GM23338 (cell line): ENCODE measurements around the gene BHLHA9. TPM values are rescaled to one million over a fixed set of nuclear protein-coding genes. Genes with fewer than 3 reads are reported as not detected.

Source experiments
- ATAC-seq: fragments of 200-7000 bp; cut with Tn5 transposase; 3 replicates; pipeline ENCODE4 v1.9.1; 2020
- DNase-seq: peaks from one replicate; pipeline ENCODE4 v3.0.0-alpha.2; 2015; ENCODE audit warnings: low spot score
- H2AFZ ChIP-seq: fragments of 200-600 bp; sonication (generic); 2 replicates; pipeline ENCODE4 v1.8.0; 2016; ENCODE audit warnings: antibody characterized with exemption, mild to moderate bottlenecking, moderate library complexity
- H3F3A ChIP-seq: fragments of 200-600 bp; sonication (generic); replicated peaks from 2 replicates; pipeline ENCODE4 v1.8.0; 2017; ENCODE audit warnings: antibody characterized with exemption, mixed run types, low read depth
- H3K27ac ChIP-seq: fragments of 200-600 bp; sonication (generic); 2 replicates; pipeline ENCODE4 v1.6.1; 2016; ENCODE audit warnings: low read depth
- H3K27me3 ChIP-seq: fragments of 200-600 bp; sonication (generic); 2 replicates; pipeline ENCODE4 v1.8.0; 2016; ENCODE audit warnings: mild to moderate bottlenecking, mixed run types, moderate library complexity; ENCODE audit not compliant: insufficient read depth
- H3K36me3 ChIP-seq: fragments of 200-600 bp; sonication (generic); 2 replicates; pipeline ENCODE4 v1.8.0; 2016; ENCODE audit warnings: mild to moderate bottlenecking; ENCODE audit not compliant: insufficient read depth
- H3K4me1 ChIP-seq: fragments of 200-600 bp; sonication (generic); 2 replicates; pipeline ENCODE4 v1.8.0; 2016; ENCODE audit warnings: mild to moderate bottlenecking, moderate library complexity; ENCODE audit not compliant: insufficient read depth
- H3K4me2 ChIP-seq: fragments of 200-600 bp; sonication (generic); 2 replicates; pipeline ENCODE4 v1.7.1; 2017; ENCODE audit warnings: mixed run types
- H3K4me3 ChIP-seq: fragments of 200-600 bp; sonication (generic); 2 replicates; pipeline ENCODE4 v1.6.1; 2016; ENCODE audit warnings: mixed run types
- H3K79me2 ChIP-seq: fragments of 200-600 bp; sonication (generic); replicated peaks from 2 replicates; pipeline ENCODE4 v1.8.0; 2017; ENCODE audit warnings: mild to moderate bottlenecking; ENCODE audit not compliant: insufficient read depth
- H3K9me2 ChIP-seq: fragments of 200-600 bp; sonication (generic); 2 replicates; pipeline ENCODE4 v1.8.0; 2017; ENCODE audit not compliant: insufficient read depth
- H4K20me1 ChIP-seq: fragments of 200-600 bp; sonication (generic); replicated peaks from 2 replicates; pipeline ENCODE4 v1.8.0; 2017; ENCODE audit warnings: mild to moderate bottlenecking; ENCODE audit not compliant: insufficient read depth
- H3K27ac Mint-ChIP-seq: 2 replicates; pipeline ENCODE4 v1.8.0; 2020; ENCODE audit warnings: inconsistent platforms, mild to moderate bottlenecking, moderate library complexity, mixed read lengths
- H3K27me3 Mint-ChIP-seq: 3 replicates; pipeline ENCODE4 v1.8.0; 2022; ENCODE audit warnings: low read depth, mild to moderate bottlenecking, moderate library complexity, mixed read lengths, inconsistent platforms; ENCODE audit not compliant: insufficient read depth, poor library complexity
- H3K36me3 Mint-ChIP-seq: 3 replicates; pipeline ENCODE4 v1.8.0; 2021; ENCODE audit warnings: low read depth, mild to moderate bottlenecking, inconsistent platforms, moderate library complexity, mixed read lengths
- H3K4me1 Mint-ChIP-seq: 3 replicates; pipeline ENCODE4 v1.8.0; 2020; ENCODE audit warnings: mild to moderate bottlenecking, inconsistent platforms, mixed read lengths
- H3K4me3 Mint-ChIP-seq: 3 replicates; pipeline ENCODE4 v1.8.0; 2021; ENCODE audit warnings: moderate library complexity, mild to moderate bottlenecking, inconsistent platforms, mixed read lengths
- H3K9me3 Mint-ChIP-seq: 3 replicates; pipeline ENCODE4 v1.8.0; 2020; ENCODE audit warnings: moderate library complexity, mild to moderate bottlenecking, inconsistent platforms, mixed read lengths
- EZH2phosphoT487 ChIP-seq: fragments of 200-600 bp; sonication (generic); IDR thresholded peaks from one replicate; pipeline ENCODE4 v1.8.1; 2018; ENCODE audit warnings: antibody characterized with exemption; ENCODE audit not compliant: unreplicated experiment
- POLR2AphosphoS5 ChIP-seq: IDR thresholded peaks from 2 replicates; pipeline ENCODE4 v1.6.1; 2016; ENCODE audit warnings: antibody characterized with exemption, low read depth
- polyA plus RNA-seq: library from polyadenylated mRNA; unstranded; fragments of >200 nt; fragmentation: Nextera tagmentation; extraction: Ambion mirVana; gene quantifications from 2 replicates; pipeline ENCODE4 v1.2.1, GENCODE V29; 2016
- total RNA-seq: library from RNA; depleted of rRNA; stranded (reverse); fragments of >200 nt; shearing (Covaris generic); gene quantifications from 2 replicates; pipeline ENCODE4 v1.2.3, GENCODE V29; 2014
- TF ChIP-seq, protein P1 (sequence below): fragments of 250-450 bp; sonication (Bioruptor Pico); IDR thresholded peaks from 2 replicates; pipeline ENCODE4 v1.5.0; 2020; ENCODE audit warnings: mild to moderate bottlenecking, moderate library complexity
- TF ChIP-seq, protein P2 (sequence below): IDR thresholded peaks from 2 replicates; pipeline ENCODE4 v1.6.1; 2016; ENCODE audit warnings: antibody characterized with exemption

Gene BHLHA9
- total and polyA plus RNA-seq, 2 experiments from 2014 or later = 0.39 to 2.3 TPM

DNA sequence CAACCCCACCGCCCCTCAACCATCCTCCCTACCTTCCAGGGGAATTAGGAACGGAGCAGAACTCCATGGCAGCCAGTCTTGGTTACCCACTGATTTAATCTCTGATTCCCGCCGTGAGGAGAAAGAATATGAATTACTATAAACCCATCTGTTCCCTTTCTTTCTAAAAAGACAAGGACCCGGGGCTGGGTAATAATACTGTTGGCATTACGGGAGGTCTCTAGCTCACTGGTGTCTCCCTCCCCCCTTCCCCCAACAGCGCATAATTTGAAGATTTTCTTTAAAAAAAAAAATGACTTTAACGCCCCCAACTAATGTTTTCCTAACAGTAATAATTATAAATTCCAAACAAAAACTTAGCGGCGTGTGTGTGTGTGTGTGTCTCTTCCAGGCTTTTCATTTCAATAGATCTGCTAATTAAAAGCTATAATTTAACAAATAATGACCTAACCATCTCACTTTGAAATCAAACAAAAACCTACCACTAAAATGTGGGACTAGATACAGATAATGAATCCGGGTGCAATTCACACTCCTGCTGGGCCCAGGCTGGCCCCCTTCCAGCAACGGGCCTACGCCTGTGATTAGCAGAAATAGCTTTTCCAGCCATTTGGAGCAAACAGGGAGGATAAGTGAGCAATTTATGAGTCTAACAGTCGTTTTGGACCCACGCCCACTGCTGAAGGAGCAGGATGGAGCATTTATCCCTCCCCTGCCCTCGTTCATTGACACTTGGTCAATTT is 18.2 kb upstream of the BHLHA9 start:
- Histone ChIP-seq H3K9me2 (no peaks in the 10 kb centered on the region), H3K27ac (no peak overlapping the region)
- no peak for ATAC-seq

More for the DNA sequence above, 18.2 kb upstream of the BHLHA9 start:
- Histone ChIP-seq H3K36me3 (no peaks in the 10 kb centered on the region), H3K4me3 (no peak overlapping the region), H3K4me2 (no peak overlapping the region), H3K79me2 (no peaks in the 10 kb centered on the region), H3K4me1 (no peaks in the 10 kb centered on the region), H4K20me1 (no peaks in the 10 kb centered on the region), H3K27me3 (no peaks in the 10 kb centered on the region), H3F3A (no peaks in the 10 kb centered on the region), H2AFZ (no peak overlapping the region)
- Mint-ChIP-seq H3K4me3 (no peak overlapping the region), H3K27ac (no peak overlapping the region), H3K4me1 (peaks cover 10% of the 10 kb centered on the region), H3K36me3 (peaks cover 4% of the 10 kb centered on the region), H3K27me3 (peaks cover 17% of the 10 kb centered on the region), H3K9me3 (peaks cover 14% of the 10 kb centered on the region)
- no peak for DNase-seq
- TF ChIP-seq, protein P1, sequence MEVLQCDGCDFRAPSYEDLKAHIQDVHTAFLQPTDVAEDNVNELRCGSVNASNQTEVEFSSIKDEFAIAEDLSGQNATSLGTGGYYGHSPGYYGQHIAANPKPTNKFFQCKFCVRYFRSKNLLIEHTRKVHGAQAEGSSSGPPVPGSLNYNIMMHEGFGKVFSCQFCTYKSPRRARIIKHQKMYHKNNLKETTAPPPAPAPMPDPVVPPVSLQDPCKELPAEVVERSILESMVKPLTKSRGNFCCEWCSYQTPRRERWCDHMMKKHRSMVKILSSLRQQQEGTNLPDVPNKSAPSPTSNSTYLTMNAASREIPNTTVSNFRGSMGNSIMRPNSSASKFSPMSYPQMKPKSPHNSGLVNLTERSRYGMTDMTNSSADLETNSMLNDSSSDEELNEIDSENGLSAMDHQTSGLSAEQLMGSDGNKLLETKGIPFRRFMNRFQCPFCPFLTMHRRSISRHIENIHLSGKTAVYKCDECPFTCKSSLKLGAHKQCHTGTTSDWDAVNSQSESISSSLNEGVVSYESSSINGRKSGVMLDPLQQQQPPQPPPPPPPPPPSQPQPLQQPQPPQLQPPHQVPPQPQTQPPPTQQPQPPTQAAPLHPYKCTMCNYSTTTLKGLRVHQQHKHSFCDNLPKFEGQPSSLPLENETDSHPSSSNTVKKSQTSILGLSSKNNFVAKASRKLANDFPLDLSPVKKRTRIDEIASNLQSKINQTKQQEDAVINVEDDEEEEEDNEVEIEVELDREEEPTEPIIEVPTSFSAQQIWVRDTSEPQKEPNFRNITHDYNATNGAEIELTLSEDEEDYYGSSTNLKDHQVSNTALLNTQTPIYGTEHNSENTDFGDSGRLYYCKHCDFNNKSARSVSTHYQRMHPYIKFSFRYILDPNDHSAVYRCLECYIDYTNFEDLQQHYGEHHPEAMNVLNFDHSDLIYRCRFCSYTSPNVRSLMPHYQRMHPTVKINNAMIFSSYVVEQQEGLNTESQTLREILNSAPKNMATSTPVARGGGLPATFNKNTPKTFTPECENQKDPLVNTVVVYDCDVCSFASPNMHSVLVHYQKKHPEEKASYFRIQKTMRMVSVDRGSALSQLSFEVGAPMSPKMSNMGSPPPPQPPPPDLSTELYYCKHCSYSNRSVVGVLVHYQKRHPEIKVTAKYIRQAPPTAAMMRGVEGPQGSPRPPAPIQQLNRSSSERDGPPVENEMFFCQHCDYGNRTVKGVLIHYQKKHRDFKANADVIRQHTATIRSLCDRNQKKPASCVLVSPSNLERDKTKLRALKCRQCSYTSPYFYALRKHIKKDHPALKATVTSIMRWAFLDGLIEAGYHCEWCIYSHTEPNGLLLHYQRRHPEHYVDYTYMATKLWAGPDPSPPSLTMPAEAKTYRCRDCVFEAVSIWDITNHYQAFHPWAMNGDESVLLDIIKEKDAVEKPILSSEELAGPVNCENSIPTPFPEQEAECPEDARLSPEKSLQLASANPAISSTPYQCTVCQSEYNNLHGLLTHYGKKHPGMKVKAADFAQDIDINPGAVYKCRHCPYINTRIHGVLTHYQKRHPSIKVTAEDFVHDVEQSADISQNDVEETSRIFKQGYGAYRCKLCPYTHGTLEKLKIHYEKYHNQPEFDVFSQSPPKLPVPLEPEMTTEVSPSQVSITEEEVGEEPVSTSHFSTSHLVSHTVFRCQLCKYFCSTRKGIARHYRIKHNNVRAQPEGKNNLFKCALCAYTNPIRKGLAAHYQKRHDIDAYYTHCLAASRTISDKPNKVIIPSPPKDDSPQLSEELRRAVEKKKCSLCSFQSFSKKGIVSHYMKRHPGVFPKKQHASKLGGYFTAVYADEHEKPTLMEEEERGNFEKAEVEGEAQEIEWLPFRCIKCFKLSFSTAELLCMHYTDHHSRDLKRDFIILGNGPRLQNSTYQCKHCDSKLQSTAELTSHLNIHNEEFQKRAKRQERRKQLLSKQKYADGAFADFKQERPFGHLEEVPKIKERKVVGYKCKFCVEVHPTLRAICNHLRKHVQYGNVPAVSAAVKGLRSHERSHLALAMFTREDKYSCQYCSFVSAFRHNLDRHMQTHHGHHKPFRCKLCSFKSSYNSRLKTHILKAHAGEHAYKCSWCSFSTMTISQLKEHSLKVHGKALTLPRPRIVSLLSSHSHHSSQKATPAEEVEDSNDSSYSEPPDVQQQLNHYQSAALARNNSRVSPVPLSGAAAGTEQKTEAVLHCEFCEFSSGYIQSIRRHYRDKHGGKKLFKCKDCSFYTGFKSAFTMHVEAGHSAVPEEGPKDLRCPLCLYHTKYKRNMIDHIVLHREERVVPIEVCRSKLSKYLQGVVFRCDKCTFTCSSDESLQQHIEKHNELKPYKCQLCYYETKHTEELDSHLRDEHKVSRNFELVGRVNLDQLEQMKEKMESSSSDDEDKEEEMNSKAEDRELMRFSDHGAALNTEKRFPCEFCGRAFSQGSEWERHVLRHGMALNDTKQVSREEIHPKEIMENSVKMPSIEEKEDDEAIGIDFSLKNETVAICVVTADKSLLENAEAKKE (CRISPR knock-in tag) = no peak
- TF ChIP-seq, protein P2, sequence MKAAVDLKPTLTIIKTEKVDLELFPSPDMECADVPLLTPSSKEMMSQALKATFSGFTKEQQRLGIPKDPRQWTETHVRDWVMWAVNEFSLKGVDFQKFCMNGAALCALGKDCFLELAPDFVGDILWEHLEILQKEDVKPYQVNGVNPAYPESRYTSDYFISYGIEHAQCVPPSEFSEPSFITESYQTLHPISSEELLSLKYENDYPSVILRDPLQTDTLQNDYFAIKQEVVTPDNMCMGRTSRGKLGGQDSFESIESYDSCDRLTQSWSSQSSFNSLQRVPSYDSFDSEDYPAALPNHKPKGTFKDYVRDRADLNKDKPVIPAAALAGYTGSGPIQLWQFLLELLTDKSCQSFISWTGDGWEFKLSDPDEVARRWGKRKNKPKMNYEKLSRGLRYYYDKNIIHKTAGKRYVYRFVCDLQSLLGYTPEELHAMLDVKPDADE = no peak
- TF ChIP-seq EZH2phosphoT487 (no peak), POLR2AphosphoS5 (no peak)
